Measurements from ENCODE around the gene ADAMTS3. TPM values are rescaled to one million over a fixed set of nuclear protein-coding genes. Genes with fewer than 3 reads are reported as not detected.

The ADAMTS3 gene
- polyA plus RNA-seq, 1 donor (not counting 4 experiments of a cell fraction or from before 2014, with no cell fraction given) = 0.09 TPM

- Histone ChIP-seq H2AFZ (ENCODE audit: control insufficient read depth, low read length) (no peak overlapping the region), H3K9me1 (ENCODE audit: control insufficient read depth, extremely low read depth, insufficient read depth, low read length) (no peaks in the 10 kb centered on the region), H3K9me3 (ENCODE audit: control insufficient read depth, low read depth, low read length) (no peaks in the 10 kb centered on the region), H3K27ac (ENCODE audit: control insufficient read depth, insufficient read depth, low read length) (no peak overlapping the region), H3K36me3 (ENCODE audit: control insufficient read depth in 2 of 2, extremely low read depth in 1 of 2, insufficient read depth in 2 of 2, low read length in 2 of 2) (no peaks in the 10 kb centered on the region), H3K9ac (ENCODE audit: control insufficient read depth, extremely low read depth, insufficient read depth, low read length) (no peak overlapping the region), H3K27me3 (ENCODE audit: control insufficient read depth, extremely low read depth, insufficient read depth, low read length) (no peaks in the 10 kb centered on the region), H3K4me2 (ENCODE audit: control insufficient read depth, extremely low read depth, insufficient read depth, low read depth, low read length) (no peak overlapping the region), H3K79me2 (ENCODE audit: control insufficient read depth, insufficient read depth, low read length) (no peaks in the 10 kb centered on the region), H3K4me3 (ENCODE audit: control insufficient read depth in 2 of 3, extremely low read depth in 1 of 3, insufficient read depth in 2 of 3, low read depth in 1 of 3, low read length in 3 of 3) (no peak overlapping the region), H3K4me1 (ENCODE audit: control insufficient read depth, extremely low read depth, insufficient read depth, low read length) (no peaks in the 10 kb centered on the region), H4K20me1 (ENCODE audit: control insufficient read depth, extremely low read depth, insufficient read depth, low read length) (no peaks in the 10 kb centered on the region)
- no peak for FAIRE-seq
- no peak for DNase-seq (ENCODE audit: low read depth, low spot score)
- TF ChIP-seq CTCF (optimal IDR thresholded peaks at IDR 0.05 in 1 of 3, IDR thresholded peaks at IDR 0.05 in 1 of 3, conservative IDR thresholded peaks at IDR 0.05 in 1 of 3; ENCODE audit: extremely low read depth in 1 of 3, insufficient read depth in 2 of 3, low read length in 3 of 3) (no peak), EZH2 (IDR thresholded peaks at IDR 0.05; ENCODE audit: low read length) (no peak)
- dilution Hi-C loops (cut with MboI; ENCODE audit: extremely low pct_ligation_motif_present, low sequenced_read_pairs) = no loop called here
Observed at GRCh38 chr4:72275381-72275780, 293.6 kb downstream of the ADAMTS3 start.

DNA sequence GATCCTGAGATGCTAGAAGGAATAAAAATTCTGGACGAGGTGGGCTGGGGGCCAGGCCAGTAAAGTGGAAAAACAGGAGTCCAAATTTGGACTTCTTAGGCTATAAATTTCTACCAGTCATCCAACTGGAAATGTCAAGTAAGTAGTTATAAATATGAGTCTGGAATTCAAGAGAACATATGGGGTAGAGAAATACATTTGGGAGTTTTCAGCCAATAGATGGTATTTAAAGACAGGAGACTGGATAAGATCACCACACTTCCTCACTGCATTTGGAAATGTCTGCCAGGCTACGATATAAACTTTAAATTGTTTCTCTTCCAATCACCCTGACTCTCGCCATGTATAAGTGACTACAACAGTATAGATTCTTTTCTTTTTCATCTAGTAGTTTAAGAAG lies 294.8 kb downstream of the ADAMTS3 start:
- H3K27me3 ChIP-seq (ENCODE audit: control insufficient read depth, extremely low read depth, insufficient read depth, low read length) = no peaks in the 10 kb centered on the region
- H3K4me1 ChIP-seq (ENCODE audit: control insufficient read depth, extremely low read depth, insufficient read depth, low read length) = no peaks in the 10 kb centered on the region
- no peak overlapping the region for H3K4me3 ChIP-seq (ENCODE audit: control insufficient read depth in 2 of 3, extremely low read depth in 1 of 3, insufficient read depth in 2 of 3, low read depth in 1 of 3, low read length in 3 of 3)
- H3K79me2 ChIP-seq (ENCODE audit: control insufficient read depth, insufficient read depth, low read length) = no peaks in the 10 kb centered on the region
- DNase-seq (ENCODE audit: low read depth, low spot score) (no peak), FAIRE-seq (no peak)
- H4K20me1 ChIP-seq (ENCODE audit: control insufficient read depth, extremely low read depth, insufficient read depth, low read length) = no peaks in the 10 kb centered on the region
- no peaks in the 10 kb centered on the region for H3K9me1 ChIP-seq (ENCODE audit: control insufficient read depth, extremely low read depth, insufficient read depth, low read length)
- no peaks in the 10 kb centered on the region for H3K36me3 ChIP-seq (ENCODE audit: control insufficient read depth in 2 of 2, extremely low read depth in 1 of 2, insufficient read depth in 2 of 2, low read length in 2 of 2)
- H3K9ac ChIP-seq (ENCODE audit: control insufficient read depth, extremely low read depth, insufficient read depth, low read length) = no peak overlapping the region
- H3K27ac ChIP-seq (ENCODE audit: control insufficient read depth, insufficient read depth, low read length) = no peak overlapping the region
- dilution Hi-C loops (cut with MboI; ENCODE audit: extremely low pct_ligation_motif_present, low sequenced_read_pairs) = no loop called here
- no peak for TF ChIP-seq CTCF (optimal IDR thresholded peaks at IDR 0.05 in 1 of 3, IDR thresholded peaks at IDR 0.05 in 1 of 3, conservative IDR thresholded peaks at IDR 0.05 in 1 of 3; ENCODE audit: extremely low read depth in 1 of 3, insufficient read depth in 2 of 3, low read length in 3 of 3)
- no peak for TF ChIP-seq EZH2 (IDR thresholded peaks at IDR 0.05; ENCODE audit: low read length)
- H3K4me2 ChIP-seq (ENCODE audit: control insufficient read depth, extremely low read depth, insufficient read depth, low read depth, low read length) = no peak overlapping the region
- no peaks in the 10 kb centered on the region for H3K9me3 ChIP-seq (ENCODE audit: control insufficient read depth, low read depth, low read length)
- no peak overlapping the region for H2AFZ ChIP-seq (ENCODE audit: control insufficient read depth, low read length)

All from keratinocyte (primary cell).